SKM-1 treated with dmso at 0.1 percent for 144 hours (cell line): ENCODE results near the gene GARRE1.
"Not testable (repeated sequence)": the region's sequence is repeated elsewhere in the genome, so short reads cannot be mapped to it uniquely, and the experiment has no call there.

Experiments used
- DNase-seq: peaks from one replicate; lab custom pipeline; 2025; ENCODE audit not compliant: unreplicated experiment; lab: John Stamatoyannopoulos, UW

GARRE1 gene

DNA sequence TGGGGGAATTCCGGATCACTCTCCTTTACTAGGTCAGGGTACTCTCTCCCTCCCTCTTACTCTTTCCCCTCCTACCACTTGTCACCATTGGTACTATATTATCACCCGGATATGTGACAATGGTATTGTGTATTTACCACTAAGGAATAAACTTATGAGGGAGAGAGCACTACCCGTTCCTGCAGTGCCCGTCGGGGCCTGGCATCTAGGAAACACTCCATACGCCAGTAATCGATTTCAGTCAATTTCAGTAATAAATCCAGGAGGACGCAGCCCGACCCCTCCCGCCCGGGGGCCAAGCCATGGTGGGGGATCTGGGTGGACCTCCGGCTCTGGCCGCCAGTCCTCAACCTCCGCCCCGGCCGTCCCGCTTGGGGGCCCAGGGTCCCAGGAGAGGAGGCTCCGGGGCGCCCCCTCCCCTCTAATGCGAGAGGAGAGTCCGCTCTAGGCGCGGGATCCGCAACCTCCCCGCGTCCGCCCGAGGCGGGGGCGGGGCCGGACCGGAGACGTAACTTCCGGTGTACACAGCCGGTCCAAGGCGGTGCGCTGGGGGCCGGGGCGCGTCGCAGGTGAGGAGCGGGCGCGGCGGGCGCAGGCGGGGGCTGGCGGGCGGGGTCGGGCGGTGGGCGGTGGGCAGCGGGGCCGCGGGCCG lies at the start of gene GARRE1:
Gene GARRE1, plus strand, starts transcription at position 509 of the 652 bp plus-strand sequence. CDS start 45,920 bp downstream, outside the sequence.
- peak; percentile 17 for DNase-seq

GRCh38 chr19:34205324-34205723 lies 49.0 kb upstream of the GARRE1 start:
- DNase-seq, result not testable (repeated sequence)

- DNase-seq, result no peak
These were observed 46.0 kb upstream of the GARRE1 start for GRCh38 chr19:34208291-34208884.

DNA sequence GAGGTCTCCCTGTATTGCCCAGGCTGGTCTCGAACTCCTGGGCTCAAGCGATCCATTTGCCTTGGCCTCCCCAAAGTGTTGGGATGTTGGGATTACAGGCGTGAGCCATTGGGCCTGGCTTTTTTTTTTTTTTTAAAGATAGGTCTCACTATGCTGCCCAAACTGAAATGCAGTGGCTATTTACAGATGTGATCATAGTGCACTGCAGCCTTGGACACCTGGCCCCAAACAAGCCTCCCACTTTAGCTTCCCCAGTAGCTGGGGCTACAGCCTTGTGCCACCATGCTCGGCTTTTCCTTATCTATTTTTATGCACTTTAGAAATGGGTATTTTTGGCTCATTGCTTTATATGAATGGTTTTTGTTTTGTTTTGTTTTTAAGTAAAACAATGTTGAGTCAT lies 44.6 kb upstream of the GARRE1 start:
- no peak for DNase-seq

DNA sequence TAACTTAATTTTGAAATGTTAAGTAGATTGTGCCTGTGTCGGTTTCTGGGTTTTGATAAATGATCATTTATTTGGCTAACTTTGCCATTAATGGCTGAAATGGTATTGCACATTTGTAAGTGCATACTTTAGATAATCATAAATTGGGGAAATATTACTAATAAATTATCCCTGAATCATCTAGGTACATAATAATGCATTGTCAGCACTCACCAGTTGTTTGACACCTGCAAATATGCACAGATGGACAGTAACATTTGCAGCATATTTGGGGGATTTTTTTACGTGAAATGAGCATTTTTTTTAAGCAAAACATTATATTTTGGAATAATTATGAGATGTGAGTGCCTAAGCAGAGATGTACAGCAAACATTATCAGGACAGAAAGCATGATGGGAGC lies 41.1 kb upstream of the GARRE1 start:
- no peak for DNase-seq

DNA sequence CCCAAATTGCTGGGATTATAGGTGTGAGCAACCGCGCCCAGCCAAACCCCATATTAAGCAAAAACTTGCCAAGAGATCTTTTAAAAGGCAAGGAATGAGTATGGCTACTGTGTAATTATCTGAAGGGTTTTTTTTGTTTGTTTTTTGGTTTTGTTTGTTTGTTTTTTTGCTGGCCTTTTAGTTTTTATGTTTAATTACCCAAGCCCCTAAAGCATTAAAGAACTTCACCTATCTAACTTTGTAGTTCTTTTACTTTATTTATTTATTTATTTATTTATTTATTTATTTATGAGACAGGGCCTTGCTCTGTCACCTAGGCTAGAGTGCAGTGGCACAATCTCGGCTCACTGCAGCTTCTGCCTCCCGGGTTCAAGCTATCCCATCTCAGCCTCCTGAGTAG lies 40.3 kb upstream of the GARRE1 start:
- no peak for DNase-seq

DNA sequence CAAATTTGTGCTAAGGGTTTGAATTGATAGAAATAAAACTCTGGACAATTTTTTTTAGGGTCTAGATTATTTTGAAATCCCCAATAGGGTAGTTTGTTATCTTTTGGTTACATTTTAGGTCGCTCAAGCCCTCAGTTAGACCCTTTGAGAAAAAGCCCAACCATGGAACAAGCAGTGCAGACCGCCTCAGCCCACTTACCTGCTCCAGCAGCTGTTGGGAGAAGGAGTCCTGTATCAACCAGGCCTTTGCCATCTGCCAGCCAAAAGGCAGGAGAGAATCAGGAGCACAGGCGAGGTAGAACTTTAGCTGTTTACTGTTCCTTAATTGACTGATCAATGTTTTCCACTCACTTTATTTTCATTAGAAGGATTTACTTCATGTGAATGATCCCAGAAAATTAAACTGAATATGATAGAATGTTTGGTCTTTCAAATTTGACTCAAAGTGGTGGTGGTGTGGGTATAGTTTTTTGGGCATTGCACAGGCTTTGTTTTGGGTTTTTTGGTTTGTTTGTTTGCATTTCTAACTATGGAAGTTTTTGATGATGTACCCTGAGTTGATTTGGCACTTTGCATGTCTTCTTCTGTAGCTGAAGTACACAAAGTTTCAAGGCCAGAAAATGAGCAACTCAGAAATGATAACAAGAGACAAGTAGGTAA lies 39.2 kb upstream of the GARRE1 start:
- DNase-seq, result no peak

DNA sequence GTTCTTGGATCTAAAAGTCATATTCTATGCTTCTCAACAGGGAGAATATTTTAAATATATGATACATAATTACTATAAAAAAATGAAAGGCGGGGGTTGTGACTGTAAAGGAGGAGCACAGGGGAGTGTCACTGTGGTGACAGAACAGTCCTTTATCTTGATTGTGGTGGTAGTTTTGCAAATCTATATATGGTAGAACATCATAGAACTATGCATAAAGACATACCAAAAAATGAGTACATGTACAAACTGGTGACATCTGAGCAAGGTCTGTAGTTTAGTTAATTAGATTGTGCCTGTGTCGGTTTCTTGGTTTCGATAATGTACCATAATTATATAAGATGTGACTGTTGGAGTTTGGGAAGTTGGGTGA lies 38.7 kb upstream of the GARRE1 start:
- DNase-seq, result no peak

DNA sequence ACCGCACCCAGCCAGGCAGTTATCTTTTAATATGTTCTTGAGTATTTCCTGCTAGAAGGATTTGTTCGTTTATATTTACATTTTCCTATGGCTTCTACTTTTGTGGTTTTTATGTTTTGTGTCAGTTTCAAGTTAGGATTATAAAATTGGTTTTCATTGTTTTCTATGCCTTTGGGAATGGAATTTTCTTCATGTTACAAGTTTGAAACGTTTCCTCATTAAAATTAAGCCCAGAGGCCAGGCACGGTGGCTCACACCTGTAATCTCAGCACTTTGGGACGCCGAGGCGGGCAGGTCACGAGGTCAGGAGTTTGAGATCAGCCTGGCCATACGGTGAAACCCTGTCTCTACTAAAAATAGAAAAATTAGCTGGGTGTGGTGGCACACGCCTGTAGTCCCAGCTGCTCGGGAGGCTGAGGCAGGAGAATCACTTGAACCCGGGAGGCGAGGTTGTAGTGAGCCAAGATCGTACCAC lies 37.6 kb upstream of the GARRE1 start:
- not testable (repeated sequence) for DNase-seq

DNA sequence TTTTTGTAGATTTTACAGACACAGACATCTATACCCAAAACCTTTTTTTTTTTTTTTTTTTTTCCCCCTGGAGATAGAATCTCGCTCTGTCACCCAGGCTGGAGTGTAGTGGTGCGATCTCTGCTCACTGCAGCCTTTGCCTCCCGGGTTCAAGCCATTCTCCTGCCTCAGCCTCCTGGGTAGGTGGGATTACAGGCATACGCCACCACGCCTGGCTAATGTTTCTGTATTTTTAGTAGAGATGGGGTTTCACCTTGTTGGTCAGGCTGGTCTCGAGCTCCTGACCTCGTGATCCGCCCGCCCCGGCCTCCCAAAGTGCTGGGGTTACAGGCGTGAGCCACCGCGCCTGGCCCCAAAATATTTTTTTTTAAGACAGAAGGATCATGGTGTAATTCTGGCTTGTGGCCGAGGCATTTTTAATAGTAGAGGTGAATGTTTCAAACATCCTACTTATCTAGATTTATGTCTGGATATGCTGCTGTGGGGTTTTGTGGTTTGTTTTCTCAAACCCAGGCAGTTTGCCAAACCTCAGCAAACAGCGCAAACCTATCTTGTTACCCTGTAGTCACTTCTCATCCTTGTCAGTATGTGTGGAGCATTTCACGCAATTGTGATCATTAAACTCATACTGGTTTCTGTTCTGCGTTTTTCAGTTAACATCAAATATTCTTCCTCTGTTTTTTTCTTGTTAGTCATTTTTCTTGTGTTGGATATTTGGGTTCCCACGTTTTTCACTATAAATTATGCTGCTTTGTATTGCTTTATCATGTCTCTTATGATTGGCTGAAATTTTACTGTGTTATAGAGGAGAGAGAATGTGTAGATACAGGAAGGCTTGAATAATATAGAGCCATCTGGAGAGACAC lies 36.2 kb upstream of the GARRE1 start:
- DNase-seq, result no peak

DNA sequence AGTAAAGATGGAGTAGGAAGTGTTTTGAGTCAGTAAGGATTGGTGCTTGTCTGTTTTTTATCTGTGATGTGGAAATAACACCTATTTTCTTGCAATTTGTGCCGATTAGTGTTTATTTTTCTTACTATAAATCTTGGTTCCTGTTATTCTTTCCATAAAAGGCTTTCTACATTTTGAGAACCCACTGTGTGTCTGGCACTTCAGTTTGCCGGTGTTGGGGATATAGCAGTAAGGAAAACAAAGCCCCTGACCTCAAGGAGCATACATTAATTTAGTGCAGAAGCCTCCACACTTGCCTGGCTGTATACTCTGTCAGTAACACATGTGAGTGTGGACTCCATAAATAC lies 35.6 kb upstream of the GARRE1 start:
- DNase-seq, result no peak

GRCh38 chr19:34220472-34221063 lies 33.8 kb upstream of the GARRE1 start:
- DNase-seq, result peak; percentile 51

- DNase-seq, result no peak
These were observed 32.0 kb upstream of the GARRE1 start for GRCh38 chr19:34222386-34222785.

DNA sequence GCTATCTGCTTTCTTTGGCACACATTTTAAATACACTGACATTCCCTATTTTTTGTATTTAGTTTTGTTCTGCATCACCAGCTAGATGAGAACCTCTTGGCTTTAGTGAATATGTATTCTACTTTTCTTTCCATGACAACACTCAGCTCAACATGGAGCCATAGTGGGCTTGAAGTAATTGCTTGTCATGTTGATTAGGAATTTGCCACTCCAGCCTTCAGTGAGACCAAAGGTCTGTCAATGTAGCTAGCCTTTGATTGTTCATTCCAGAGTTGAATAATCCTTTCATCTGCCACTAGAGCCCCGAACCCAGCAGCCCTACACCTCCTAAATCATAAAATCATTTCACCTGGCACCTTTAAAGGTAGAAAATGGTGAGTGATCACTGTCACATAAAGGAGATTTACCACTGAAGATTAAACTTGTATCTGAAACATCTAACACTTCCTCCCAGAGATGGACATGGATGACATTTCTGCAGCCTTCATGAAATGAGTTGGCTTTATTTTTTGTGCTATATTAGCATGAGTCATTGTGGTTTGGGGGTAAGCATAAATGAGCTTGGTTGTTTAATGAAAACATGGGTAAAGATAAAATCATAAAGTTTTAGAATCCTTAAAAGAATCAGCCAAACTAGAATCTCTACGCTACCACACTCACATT lies 29.2 kb upstream of the GARRE1 start:
- DNase-seq, result no peak

- no peak for DNase-seq
These were observed 28.7 kb upstream of the GARRE1 start for GRCh38 chr19:34225659-34226015.

- DNase-seq, result no peak
These were observed 28.3 kb upstream of the GARRE1 start for GRCh38 chr19:34226036-34226435.

DNA sequence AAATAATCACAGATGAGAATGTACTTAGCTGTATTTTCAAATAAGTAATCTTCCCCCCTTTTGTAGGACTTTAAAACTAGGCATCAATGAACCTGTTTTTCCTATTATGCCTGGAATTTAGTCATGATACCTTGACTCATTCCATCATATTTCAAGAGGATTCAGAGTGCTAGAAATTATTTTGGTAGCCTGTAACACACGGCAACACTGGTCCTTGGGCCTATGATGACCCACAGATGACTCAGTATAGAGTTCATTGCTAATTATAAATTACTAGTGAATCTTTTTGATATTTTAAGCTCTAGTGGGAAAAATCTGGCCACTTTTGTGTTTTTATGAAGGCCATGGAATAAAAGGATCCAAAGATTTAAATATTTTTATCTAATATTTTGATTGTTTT lies 26.0 kb upstream of the GARRE1 start:
- no peak for DNase-seq

DNA sequence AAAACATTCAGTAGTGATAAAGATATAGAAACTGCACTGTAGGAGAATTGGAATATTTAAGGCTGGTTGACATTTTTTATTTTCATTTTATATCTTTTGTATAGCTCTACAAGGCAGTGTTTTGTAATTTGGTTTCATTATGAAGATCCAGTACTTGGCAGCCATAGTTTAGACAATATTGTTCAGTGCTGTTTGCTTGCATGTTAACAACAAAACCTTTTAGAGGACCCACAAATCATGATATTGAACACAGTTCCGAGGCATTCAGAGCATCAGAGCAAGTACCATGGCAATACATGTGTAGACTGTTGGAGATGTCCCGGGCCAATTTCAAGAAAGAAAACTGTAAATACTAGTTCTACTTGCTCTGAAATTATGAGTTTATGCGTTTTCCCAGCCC lies 25.6 kb upstream of the GARRE1 start:
- DNase-seq, result no peak

DNA sequence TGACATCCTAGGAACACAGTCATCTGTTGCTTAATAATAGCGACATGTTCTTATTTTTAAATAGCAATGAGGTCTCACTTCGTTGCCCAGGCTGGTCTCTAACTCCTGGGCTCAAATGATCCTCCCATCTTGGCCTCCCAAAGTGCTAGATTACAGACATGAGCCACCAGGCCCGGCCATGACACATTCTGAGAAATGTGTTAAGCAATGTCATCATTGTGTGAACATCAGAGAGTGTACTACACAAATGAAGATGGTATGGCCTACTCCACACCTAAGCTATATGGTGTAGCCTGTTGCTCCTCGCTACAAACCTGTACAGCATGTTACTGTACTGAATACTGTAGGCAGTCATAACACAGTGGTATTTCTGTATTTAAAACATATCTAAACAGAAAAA lies 24.6 kb upstream of the GARRE1 start:
- no peak for DNase-seq

GRCh38 chr19:34230820-34231219 lies 23.5 kb upstream of the GARRE1 start:
- no peak for DNase-seq

DNA sequence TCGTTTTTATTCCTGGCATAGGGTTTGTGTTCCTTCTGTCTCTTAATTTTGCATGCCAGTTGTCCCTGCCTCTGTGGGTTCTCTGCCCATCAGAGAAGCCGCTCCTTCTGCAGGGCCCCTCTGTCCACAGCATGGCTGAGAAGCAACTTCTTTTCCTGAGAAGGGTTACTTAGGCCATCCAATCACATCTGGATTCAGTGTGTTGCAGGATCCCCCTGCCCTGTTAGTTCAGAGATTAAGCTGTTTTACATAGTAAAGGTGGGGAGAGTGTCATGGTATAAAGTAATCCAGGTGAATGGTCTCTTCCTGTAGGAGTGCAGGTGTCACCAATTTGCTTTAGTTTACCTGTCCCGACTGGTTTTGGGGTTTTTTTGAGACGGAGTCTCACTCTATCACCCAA lies 22.9 kb upstream of the GARRE1 start:
- DNase-seq, result no peak
